Stimulated activated CD4-positive, alpha-beta T cell treated with anti-CD3 and anti-CD28 coated beads, Interleukin-12 subunit alpha, Interleukin-12 subunit beta, amount 100 ng/mL, for 24 hours (primary cell): ENCODE data around the gene METTL21C.

ENCODE experiments used
- DNase-seq, 2 experiments: peaks; one replicate each; pipeline ENCODE4 v3.0.0-alpha.2; 2020; ENCODE audit warnings: low read depth in 2 of 2

Gene METTL21C

GRCh38 chr13:102667023-102667422 is 27.8 kb downstream of the METTL21C start:
- no peak for DNase-seq

- no peak for DNase-seq
Observed at GRCh38 chr13:102659168-102659713, 35.6 kb downstream of the METTL21C start.

DNA sequence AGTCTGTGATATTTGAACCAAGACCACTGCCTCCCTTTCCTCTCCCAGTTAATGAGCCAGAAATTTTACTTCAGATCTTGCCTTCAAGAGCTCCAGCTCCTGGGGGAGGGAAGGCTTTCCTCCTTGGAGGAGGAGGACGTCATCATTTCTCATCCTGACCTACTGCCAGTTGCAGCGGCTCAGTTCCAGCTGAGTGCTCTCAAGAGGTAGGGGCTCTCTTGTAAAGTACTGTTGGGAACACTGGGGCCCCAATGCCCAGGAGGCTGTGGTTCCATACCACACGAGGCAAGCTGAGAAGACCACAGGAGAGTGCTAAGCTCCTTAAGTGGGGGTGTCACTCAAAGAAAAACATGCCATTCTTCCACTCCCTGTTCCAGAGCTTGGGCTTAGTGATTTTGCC is 36.2 kb downstream of the METTL21C start:
- DNase-seq, result no peak

DNA sequence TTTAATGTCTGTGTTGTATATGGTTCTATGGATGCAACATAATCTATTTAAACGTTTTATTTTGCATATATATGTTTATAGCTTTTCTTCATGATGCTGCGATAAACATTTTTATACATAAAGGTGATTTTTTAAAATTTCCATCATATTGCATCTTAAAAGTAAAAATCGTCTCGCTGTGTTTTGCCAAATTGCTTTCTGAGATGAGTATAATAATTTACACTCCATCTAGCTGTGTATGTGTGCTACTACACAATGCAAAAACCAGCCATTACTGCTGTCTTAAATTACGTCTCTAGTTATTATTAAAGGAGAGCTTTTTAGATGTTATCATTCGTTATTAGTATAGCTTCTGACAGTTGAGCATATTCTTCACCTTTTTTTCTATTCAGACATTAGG is 37.2 kb downstream of the METTL21C start:
- no peak for DNase-seq

DNA sequence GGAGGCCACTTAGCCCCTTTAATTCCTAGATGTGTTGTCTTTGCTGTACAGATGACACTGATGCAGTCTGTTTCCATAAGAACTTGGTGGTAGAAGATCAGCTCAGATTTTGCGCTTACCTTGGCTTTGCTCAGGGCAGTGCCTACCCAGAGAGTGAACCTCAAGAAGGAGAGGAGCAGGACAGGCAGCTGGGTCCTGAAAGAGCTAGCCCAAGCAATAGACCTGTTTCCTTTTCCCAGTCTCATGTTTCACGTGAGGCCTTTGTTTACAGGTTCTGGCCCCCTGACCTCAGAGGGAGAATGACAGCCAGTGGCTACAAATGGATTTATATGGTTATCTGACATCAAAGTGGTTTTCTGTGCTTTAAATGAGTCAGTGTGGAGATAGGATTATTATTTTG is 40.1 kb downstream of the METTL21C start:
- no peak for DNase-seq

DNA sequence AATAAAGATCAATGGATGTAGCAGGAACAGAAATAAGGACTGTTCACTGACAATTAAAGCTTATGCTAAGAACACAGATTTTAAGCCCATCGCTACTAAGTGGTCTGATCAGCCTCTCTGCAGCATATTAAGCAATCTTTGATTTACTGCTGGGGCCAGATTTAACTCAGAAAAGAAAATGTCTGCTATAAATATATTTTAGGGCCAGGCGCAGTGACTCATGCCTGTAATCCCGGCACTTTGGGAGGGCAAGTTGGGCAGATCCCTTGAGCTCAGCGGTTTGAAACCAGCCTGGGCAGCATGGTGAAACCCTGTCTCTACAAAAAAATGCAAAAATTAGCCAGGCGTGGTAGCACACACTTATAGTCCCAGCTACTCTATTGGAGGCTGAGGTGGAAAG is 43.0 kb downstream of the METTL21C start:
- DNase-seq, result no peak

GRCh38 chr13:102651392-102651791 is 43.5 kb downstream of the METTL21C start:
- no peak for DNase-seq

DNA sequence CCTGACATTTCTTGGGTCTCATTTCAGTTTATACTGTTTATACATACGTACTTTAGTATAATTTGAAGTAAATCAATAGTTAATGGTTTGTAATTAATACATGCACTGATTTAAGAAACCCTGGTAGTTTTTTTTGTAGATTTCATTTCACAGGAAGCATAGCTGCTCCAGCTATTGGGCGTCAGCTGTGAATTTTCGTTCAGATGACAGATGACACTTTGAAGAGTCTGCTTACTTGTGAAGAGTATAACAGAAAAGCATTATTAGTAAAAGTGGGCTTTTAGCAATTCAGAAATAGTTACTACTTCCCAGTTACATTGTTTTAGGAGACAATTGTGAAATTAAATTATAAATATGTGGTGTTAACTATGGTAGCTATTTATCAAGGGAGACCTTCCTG is 44.4 kb downstream of the METTL21C start:
- no peak for DNase-seq

GRCh38 chr13:102648046-102648445 is 46.8 kb downstream of the METTL21C start:
- DNase-seq, result no peak

- DNase-seq, result no peak
Observed at GRCh38 chr13:102645701-102646100, 49.1 kb downstream of the METTL21C start.

DNA sequence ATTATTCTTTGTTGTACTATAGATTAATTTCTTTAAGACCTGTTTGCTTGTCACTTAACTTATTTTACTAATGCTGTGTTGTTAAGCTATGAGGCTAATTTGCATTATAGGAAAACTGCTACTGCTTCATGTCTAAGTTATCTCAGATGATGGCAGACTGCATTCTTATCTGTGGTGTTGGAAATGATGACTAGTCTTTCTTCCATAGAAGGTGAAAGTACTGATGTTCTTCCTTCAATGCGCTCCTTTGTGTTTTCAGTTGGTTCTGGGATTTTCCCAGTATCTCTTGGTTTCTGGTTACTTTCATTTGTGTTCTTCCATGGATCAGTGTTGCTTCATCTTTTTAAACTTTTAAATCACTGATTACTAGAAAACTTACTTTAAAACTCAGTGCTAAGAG is 51.2 kb downstream of the METTL21C start:
- no peak for DNase-seq

GRCh38 chr13:102642475-102642874 is 52.4 kb downstream of the METTL21C start:
- no peak for DNase-seq

DNA sequence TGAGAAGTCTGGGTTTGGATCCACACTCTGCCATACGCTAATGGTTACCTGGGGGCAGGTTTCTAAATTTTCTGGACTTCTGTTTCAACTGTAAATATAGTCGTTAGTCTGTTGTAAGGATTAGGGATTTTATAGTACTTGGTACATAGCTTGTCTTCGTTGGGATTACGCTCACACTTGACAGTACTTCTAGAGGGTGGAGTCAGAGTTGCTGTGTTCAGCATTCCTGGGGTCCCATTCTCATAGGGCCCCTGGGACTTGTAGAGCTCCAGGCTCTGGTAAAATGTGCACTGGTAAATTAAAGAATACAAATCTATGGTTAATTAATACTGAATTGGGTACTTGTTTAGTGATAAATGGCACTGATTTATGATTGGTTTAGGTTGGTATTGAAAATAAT is 52.8 kb downstream of the METTL21C start:
- DNase-seq, result no peak

DNA sequence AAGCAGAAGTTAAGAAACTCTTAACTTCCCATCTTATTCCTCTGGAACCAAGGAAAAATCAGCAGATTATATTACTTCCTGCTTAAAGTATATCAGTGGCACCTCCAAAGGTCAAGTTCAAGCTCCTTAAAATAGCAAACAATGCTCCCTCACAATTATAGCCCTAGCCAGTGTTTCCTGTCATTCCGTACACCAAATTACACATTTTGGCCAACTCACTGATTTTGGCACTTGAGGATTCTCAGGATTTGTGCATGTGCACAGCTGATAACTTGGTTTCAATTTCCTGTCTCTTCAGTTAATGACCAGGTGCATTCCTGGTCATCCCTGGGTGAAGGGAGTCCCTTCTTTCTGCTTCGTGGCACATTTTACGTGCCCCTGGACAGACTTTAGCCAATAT is 56.1 kb downstream of the METTL21C start:
- DNase-seq, result no peak
